HL-60/S4 (cell line): ENCODE data around the gene HEXB.
"Not testable (repeated sequence)": the region's sequence is repeated elsewhere in the genome, so short reads cannot be mapped to it uniquely, and the experiment has no call there.

Source experiments
- in situ Hi-C: fragments of 300-500 bp; cut with MboI; formaldehyde crosslinking; loops from 2 replicates; pipeline ENCODE4 v1.14.3; 2022; ENCODE audit warnings: low sequenced_read_pairs

HEXB gene

DNA sequence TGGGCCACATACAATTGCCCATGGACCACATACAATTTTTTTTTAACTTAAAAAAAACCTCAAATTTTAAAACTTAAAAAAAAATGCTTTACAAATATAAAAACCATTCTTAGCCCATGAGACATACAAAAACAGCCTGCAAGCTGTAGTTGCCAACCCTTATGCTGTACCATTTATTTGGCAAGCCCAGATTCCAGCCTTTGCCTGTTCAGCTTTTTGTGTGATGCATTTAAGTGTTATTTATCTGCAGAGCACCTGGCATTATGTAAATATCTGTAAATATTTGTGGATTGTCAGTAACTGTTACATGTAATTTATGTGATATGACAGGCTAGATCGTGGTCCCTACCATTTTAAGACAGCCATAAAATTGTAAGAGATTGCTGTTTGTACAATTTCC, 32.6 kb downstream of the HEXB start:
- in situ Hi-C loops, result no loop called here

DNA sequence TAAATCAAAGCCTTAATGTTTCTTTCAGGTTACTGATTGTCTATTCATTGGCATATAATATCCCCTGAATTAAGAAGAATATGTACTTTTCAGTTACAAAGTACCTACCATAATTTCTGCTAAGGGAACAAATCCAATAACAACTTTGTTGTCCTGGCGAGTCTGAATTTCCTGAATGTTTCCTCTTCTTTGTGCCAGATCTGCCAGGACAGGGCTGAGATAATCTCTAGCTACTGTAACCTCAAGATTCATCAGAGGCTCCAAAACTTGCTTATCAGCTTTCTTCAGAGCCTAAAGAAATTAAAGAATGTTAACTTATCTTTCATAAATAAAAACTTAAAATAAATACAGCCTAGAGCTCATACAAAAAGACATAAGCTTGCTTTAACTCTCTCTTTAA, 37.2 kb downstream of the HEXB start:
- in situ Hi-C loops, result no loop called here

DNA sequence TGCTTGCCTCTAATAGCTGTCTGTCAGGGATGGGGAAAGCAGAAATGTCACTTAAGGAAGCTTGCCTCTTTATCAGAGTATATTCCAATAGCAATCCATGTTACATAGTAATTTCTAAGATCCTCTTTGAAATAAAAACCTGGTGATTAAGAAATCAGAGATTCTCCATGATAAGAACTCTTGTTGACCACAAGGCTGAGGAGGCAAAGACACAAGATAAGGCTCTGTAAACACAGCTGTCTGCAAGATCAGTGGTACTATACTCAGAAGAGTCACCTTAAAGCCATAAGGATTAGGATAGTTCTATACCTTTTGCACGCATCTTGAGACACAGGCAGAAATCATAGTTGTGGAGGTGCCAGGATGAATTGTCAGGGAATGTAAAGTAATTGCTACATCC, 40.3 kb downstream of the HEXB start:
- in situ Hi-C loops, result no loop called here

DNA sequence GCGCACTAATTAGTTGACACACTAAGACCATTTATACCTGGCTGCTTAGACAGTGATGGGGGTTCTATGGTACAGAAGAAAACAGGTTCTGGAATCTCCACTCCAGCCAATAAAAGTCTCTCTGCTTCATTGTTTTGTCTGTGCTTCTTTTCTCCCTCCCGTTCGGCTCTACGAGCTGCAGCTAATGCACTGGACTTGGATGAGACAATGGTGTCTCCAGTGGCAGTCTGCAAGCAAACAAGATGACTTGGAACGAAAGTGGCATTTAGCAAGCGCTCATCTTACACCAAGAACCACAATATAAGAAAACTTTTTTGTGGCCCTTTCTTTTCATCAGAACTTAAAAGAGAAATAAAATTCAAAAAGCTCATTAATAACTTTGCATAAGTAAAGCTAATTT, 51.7 kb downstream of the HEXB start:
- in situ Hi-C loops, result no loop called here

DNA sequence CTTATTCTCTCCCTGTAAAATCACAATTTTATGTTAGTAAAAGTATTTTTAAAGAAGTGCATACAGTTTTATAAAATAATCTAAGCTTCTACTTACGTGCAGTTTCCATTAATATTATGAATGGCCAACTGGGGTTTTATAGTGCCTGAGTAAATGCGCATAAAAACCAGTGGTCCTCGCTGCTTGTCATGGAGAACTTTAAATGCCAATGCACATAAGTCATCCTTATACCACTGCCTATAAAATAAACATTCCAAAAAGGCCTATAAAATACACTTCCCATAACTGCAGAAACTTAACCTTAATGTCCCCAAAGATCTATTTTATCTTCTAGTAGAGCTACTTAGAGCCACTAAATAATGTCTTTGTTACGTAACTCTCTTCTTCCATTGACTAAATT, 53.4 kb downstream of the HEXB start:
- in situ Hi-C loops, result no loop called here

DNA sequence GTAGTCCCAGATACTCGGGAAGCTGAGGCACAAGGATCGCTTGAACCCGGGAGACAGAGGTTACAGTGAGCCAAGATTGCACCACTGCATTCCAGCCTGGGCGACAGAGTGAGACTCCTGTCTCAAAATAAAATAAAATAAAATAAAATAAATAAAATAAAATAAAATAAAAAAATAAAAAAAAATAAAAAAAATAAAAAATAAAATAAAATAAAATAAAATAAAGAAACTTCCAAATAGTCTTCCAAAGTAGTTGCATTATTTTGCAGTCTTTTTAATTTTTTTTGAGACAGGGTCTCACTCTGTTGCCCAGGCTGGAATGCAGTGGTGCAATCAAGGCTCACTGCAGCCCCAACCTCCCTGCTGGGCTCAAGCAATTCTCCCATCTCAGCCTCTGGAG, 63.7 kb downstream of the HEXB start:
- in situ Hi-C loops, result not testable (repeated sequence)

DNA sequence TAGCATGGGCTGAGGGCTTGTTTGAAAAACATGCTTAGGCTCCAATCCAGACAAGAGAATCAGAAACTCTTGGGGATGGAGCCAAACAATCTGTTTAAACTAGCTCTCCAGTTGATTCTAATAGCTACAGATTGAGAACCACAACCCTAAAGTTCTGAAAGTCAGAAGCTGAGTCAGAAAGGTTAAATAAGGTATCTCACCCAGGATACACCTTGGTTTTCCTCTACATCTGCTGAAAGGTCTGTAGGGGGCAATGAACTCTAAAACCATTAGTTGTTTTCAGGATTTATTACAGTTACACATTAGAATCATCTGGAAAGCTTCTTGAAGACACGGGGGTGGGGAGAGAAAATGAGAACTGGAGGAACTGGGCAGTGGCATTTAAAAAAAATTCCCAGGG, 76.2 kb downstream of the HEXB start:
- in situ Hi-C loops, result no loop called here

DNA sequence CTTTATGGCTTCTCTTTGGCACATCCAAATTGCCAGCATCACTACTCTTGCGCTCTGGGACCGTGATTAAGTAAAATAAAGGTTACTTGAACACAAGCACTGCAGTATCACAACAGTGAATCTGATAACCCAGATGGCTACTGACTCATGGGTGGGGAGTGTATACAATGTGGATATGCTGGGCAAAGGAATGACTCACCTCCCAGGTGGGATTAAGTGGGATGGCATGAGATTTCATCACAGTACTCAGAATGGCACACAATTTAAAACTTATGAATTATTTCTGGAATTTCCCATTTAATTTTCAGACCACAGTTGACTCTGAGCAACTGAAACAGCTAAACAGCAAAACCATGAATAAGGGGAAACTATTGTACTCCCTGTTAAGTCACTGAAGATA, 77.6 kb downstream of the HEXB start:
- in situ Hi-C loops, result no loop called here

DNA sequence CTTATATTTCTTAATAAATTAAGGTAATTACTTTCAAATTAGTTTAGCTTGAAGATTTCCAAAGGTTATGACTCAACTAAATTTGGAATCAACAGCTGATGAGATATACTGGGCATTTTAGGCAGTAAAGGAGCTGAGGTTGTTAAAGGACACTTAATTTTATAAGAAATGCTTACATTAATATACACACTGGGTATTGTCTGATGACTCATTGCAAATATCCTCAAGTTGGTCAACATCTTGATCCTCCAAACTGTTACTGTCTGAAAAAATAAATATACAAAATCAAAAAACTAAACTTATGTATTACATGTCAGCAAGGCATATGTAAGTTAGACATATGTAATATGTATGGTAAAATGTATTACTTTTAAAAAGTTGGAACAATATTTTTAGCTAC, 78.5 kb downstream of the HEXB start:
- in situ Hi-C loops, result no loop called here

DNA sequence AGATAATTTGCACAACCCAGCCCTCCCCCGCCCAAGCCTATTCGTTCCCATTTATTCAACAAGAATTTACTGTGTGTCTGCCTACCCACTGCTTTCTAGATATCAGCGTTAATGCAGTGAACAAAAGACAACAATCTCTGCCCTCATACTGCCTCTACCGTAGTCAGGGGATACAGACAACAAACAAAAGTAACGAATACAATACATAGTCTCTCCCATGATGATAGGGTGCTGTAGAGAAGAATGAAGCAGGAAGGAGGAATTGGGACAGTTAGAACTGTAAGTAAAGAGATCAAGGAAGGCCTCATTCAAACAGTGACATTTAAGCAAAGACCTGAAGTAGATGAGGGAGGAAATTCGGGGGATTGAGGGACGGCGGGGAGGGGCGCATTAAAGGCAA, 80.2 kb downstream of the HEXB start:
- in situ Hi-C loops, result no loop called here

DNA sequence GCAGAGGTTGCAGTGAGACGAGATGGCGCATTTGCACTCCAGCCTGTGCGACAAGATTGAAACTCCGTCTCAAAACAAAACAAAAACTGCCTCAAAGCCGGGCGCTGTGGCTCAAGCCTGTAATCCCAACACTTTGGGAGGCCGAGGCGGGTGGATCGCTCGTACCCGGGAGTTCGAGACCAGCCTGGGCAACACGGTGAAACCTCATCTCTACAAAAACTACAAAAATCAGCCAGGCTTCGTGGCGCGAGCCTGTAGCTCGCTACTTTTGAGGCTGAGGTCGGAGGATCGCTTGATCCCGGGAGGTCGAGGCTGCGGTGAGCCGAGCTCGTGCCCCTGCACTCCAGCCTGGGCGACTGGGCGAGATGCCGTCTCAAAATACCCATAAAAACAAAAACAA, 80.9 kb downstream of the HEXB start:
- in situ Hi-C loops, result no loop called here

DNA sequence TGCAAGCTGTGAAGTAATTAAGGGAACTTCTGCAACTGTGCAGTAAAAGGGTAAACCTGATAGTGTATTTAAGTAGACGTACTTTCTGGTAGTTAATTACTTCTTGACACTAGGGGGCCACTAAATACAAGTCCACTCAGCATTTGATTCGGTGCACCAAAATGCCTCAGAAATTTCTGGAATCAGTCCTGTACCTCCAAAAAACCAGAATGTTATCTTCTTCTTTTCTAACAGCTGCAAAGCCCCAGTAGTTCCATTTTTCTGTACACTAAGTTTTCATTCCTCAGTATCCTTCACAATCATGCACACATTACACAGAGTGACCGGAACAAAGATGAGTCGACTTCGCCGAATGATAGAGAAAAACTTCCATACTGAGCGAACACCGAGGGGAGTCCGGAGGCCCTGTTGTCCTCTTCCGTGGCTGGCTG, 81.4 kb downstream of the HEXB start:
- in situ Hi-C loops, result no loop called here

DNA sequence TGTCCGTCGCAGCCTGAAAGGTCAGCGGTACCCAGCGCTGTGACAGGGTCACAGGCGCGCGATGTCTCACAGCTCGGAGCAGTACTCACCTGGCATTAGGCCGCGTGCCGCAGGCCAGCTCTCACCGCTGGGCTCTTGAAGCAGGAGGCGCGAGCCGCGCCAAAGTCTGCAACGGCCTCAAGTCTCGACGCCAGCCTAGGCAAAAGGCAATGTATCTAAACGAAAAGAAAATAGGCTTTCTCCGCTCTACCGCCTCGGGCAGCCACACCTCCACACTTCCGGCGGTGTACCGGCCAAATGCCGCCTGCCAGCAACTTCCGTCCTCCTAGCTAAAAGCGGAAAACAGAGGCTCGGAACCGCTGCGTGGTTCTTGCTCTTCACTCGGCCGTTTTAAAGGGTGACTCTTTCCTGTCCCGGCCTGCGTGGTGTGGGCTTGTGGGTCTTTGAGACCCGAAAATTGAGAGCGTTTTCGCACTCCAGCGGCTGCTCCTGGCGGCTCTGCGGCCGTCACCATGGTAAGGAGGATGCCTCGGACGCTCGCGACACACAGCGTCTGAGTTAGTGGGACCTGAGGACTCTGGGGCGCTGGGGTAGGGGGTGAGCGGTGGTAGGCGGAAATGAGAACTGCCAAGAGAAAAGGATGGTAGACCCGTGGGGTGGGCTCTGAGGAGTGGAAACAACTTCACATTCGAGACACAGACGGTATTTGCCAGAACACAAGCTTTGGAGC, 82.0 kb downstream of the HEXB start, which contains the start of the genes GFM2 and NSA2:
TSS of gene GFM2 (minus strand) at position 269 of the 730 bp plus-strand sequence. CDS start 3,375 bp downstream, outside the sequence.
TSS of gene NSA2 (plus strand) at position 401 of the 730 bp plus-strand sequence. CDS start at position 513, 112 bp downstream.
- in situ Hi-C loops, result no loop called here

DNA sequence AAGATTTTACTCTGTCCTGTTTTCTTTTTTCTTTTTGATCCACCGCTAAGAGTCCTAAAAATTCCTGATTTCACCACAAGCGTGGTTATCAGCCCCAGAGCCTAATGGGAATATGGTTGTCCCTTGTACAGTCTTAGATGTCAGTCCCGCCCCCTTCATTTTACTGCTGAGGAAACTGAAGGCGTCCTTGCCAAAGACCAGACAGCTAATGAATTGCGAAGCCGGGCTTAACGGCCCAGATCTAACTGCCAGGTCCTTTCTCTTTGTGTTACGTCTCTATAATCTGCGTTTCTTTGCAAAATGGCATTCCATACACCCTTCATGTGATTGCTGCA, 82.5 kb downstream of the HEXB start:
- in situ Hi-C loops, result no loop called here
